Lung (tissue), 12 donors: ENCODE measurements around the gene TTR. TPM values are rescaled to one million over a fixed set of nuclear protein-coding genes. Genes with fewer than 3 reads are reported as not detected.

ENCODE experiments used
- ATAC-seq: fragments of 200-7000 bp; cut with Tn5 transposase; one replicate; pipeline ENCODE4 v1.9.1; 2020; ENCODE audit warnings: moderate number of reproducible peaks; ENCODE audit not compliant: insufficient read depth, low FRiP score
- DNase-seq, 3 donors: peaks; one replicate each; pipeline ENCODE4 v3.0.0-alpha.2; 2013 to 2017
- H3K27ac ChIP-seq, 2 donors: one replicate each; pipeline ENCODE4 v1.5.1; 2013; ENCODE audit warnings: mild to moderate bottlenecking in 2 of 2, moderate library complexity in 2 of 2, control low read depth in 1 of 2, inconsistent platforms in 1 of 2, low read depth in 1 of 2, low read length in 1 of 2
- H3K27me3 ChIP-seq, 3 donors: one replicate each; pipeline ENCODE4 v1.5.1; 2013; ENCODE audit warnings: low read length in 2 of 3; ENCODE audit not compliant: control insufficient read depth in 3 of 3, insufficient read depth in 3 of 3
- H3K36me3 ChIP-seq, 4 donors: one replicate each; pipeline ENCODE4 v1.5.1; 2013; ENCODE audit warnings: low read length in 4 of 4, mild to moderate bottlenecking in 1 of 4, moderate library complexity in 1 of 4; ENCODE audit not compliant: control insufficient read depth in 4 of 4, insufficient read depth in 4 of 4
- H3K4me1 ChIP-seq, 5 donors: one replicate each; pipeline ENCODE4 v1.5.1; 2013; ENCODE audit warnings: low read length in 5 of 5, mild to moderate bottlenecking in 2 of 5, moderate library complexity in 1 of 5; ENCODE audit not compliant: control insufficient read depth in 5 of 5, insufficient read depth in 5 of 5
- H3K4me3 ChIP-seq: one replicate; pipeline ENCODE4 v1.5.1; 2013; ENCODE audit warnings: mild to moderate bottlenecking, control low read depth, moderate library complexity
- H3K9ac ChIP-seq, 2 donors: one replicate each; pipeline ENCODE4 v1.5.1; 2013; ENCODE audit warnings: low read length in 2 of 2, control low read depth in 1 of 2; ENCODE audit not compliant: insufficient read depth in 1 of 2
- H3K9me3 ChIP-seq, 4 donors: one replicate each; pipeline ENCODE4 v1.5.1; 2013; ENCODE audit warnings: low read length in 3 of 4, mild to moderate bottlenecking in 1 of 4, moderate library complexity in 1 of 4; ENCODE audit not compliant: control insufficient read depth in 4 of 4, insufficient read depth in 3 of 4
- CTCF ChIP-seq: IDR thresholded peaks from 2 replicates; pipeline ENCODE4 v1.5.1; 2012; ENCODE audit warnings: mild to moderate bottlenecking; ENCODE audit errors: control extremely low read depth, extremely low read depth
- WGBS, 2 donors: extraction: QIAGEN DNeasy Blood & Tissue Kit; methylation state at CpG; one replicate each; pipeline ENCODE4 v1.1.7; 2013; 5-methylcytosine and 5-hydroxymethylcytosine counted together
- polyA plus RNA-seq, 2 donors: library from polyadenylated mRNA; stranded (reverse); fragments of 200-250 nt; gene quantifications; one replicate each; pipeline ENCODE4 v1.2.1, GENCODE V29; 2013
- total RNA-seq, 2 donors: library from RNA; depleted of rRNA in 1 of 2; stranded (reverse); fragments of >200 nt in 1 of 2; gene quantifications; one replicate each; pipeline ENCODE4 v1.2.1, GENCODE V29; 2014 to 2021
- donor health status: control.
- donor health status: control.
- donor health status: Bipolar disorder and iron deficiency.
- donor health status: healthy.
- donor health status: DM: yes; HTN: yes; CAD: no.

Gene TTR
- total and polyA plus RNA-seq, 4 donors, result 0.13 to 1.1 (median 0.70) TPM

DNA sequence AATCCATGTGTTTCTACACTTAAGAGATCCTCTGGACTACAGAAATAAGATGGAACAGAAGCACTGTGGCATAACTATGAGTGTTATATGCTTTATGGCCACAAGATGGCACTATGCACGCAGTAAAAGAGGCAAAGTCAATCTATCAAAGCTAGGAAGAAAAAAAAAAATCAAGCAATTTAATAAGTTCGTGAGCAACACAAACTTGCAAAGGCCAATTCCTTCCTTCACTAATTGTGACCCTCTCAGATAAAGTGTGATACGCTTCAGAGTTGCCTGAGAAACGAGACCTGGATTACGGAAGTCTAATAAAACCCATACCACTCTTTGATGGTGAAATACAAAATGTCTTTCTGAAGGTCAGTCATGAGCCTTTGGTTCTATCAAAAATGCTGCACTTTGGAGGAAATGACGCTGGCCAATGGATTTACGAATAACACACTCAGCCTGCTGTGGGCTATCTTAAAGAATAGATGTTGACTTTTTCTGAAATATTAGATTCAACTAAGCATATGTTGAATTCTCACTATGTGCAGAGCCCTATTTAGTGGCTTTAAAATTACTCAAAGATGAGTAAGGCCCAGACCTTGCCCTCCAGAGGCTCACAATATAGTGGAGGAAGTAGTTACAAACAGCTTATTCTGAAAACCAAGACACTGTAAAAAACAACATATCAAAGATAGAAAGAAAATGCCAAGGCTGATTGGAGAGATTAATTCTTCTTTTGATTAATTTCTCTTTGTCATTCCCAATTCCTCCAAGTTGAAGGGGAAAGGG, 35.5 kb upstream of the TTR start:
- Histone ChIP-seq H3K27me3 (no peaks in the 10 kb centered on the region), H3K4me1 (no peaks in the 10 kb centered on the region), H3K9ac (no peak overlapping the region), H3K27ac (no peak overlapping the region), H3K36me3 (no peaks in the 10 kb centered on the region), H3K4me3 (no peak overlapping the region), H3K9me3 (no peaks in the 10 kb centered on the region)
- WGBS, 2 donors, result 14 to 20% methylated on average over 7 of the region's 7 CpGs
- ATAC-seq (peak; percentile 90), DNase-seq (peak; percentile 61 to 84 (median 84))
- peak; percentile 85 for TF ChIP-seq CTCF

DNA sequence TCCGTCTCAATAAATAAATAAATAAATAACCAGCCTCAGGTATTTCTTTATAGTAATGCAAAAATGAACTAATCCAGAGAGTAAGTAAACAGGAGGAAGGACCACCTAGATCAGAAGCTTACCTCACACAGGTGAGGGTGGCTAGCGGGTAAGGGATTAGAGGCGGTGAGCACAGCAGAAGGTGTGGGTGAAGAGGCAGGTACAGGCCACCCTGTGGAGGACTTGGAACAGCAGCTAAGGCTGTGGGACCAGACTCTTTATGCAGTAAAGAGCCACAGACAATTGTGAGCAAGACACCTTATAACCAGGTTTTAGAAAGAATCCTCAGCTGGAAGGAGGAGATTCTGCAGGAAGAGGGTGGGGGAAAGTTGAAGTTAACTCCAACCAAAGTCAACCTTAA, 34.2 kb upstream of the TTR start:
- Histone ChIP-seq H3K27me3 (no peaks in the 10 kb centered on the region), H3K36me3 (no peaks in the 10 kb centered on the region), H3K9me3 (no peaks in the 10 kb centered on the region), H3K27ac (no peak overlapping the region), H3K9ac (no peak overlapping the region), H3K4me3 (no peak overlapping the region), H3K4me1 (no peaks in the 10 kb centered on the region)
- DNase-seq (no peak), ATAC-seq (no peak)
- TF ChIP-seq CTCF, result no peak
- WGBS, 2 donors, result 99% methylated on average over 3 of the region's 3 CpGs

DNA sequence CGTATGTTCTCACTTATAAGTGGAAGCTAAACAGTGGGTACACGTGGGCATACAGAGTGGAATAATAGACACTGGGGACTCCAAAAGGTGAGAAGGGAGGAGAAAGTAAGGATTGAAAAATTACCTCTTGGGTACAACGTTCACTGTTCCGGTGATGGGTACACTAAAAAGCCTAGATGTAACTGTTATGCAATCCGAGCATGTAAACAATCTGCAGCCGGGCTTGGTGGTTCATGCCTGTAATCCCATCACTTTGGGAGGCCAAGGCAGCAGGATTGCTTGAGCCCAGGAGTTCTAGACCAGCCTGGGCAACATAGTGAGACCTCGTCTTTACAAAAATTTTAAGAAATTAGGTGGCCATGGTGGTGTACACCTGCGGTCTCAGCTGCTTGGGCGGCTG, 33.1 kb upstream of the TTR start:
- H3K27ac ChIP-seq, result no peak overlapping the region
- H3K9me3 ChIP-seq, result no peaks in the 10 kb centered on the region
- H3K36me3 ChIP-seq, result no peaks in the 10 kb centered on the region
- no peak for TF ChIP-seq CTCF
- DNase-seq (no peak), ATAC-seq (no peak)
- H3K27me3 ChIP-seq, result no peaks in the 10 kb centered on the region
- WGBS, 2 donors, result 73 to 77% methylated on average over 9 of the region's 9 CpGs
- H3K4me3 ChIP-seq, result no peak overlapping the region
- H3K4me1 ChIP-seq, result no peaks in the 10 kb centered on the region
- H3K9ac ChIP-seq, result no peak overlapping the region

DNA sequence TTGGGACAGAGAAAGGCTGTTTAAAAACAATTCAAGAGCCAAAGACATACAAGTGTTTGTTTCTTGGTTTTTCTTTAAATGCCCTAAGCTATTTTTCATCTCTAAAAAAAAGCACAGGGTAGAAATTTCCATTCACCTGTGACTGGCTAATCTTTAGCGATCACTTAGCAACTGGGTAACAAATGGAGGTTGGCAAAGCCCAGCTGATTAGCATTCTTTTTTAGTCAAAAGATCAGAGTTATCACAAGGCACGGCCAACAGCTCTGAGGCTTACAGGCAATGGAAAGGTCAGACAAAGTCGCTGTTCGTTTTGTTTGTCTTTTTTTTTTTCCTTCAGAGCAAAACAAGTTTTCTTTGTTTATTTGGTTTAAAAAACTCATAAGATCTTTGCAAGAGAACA, 29.0 kb upstream of the TTR start:
- Histone ChIP-seq H3K9ac (no peak overlapping the region), H3K27me3 (no peaks in the 10 kb centered on the region), H3K4me1 (no peaks in the 10 kb centered on the region), H3K27ac (no peak overlapping the region), H3K9me3 (no peaks in the 10 kb centered on the region), H3K4me3 (no peak overlapping the region), H3K36me3 (no peaks in the 10 kb centered on the region)
- ATAC-seq, result no peak
- TF ChIP-seq CTCF, result no peak
- 60 to 76% methylated on average over 4 of the region's 4 CpGs for WGBS, 2 donors
- DNase-seq, result no peak
